Measurements from ENCODE around the gene TSC22D4. TPM values are rescaled to one million over a fixed set of nuclear protein-coding genes. Genes with fewer than 3 reads are reported as not detected.

TSC22D4 gene
- total RNA-seq, 3 donors from 2014 or later = 17.0 to 23.7 (median 19.7) TPM

- TF ChIP-seq POLR2AphosphoS5 (IDR thresholded peaks at IDR 0.05) (no peak), POLR2A (IDR thresholded peaks at IDR 0.05) (no peak)
- TF ChIP-seq, protein P1, sequence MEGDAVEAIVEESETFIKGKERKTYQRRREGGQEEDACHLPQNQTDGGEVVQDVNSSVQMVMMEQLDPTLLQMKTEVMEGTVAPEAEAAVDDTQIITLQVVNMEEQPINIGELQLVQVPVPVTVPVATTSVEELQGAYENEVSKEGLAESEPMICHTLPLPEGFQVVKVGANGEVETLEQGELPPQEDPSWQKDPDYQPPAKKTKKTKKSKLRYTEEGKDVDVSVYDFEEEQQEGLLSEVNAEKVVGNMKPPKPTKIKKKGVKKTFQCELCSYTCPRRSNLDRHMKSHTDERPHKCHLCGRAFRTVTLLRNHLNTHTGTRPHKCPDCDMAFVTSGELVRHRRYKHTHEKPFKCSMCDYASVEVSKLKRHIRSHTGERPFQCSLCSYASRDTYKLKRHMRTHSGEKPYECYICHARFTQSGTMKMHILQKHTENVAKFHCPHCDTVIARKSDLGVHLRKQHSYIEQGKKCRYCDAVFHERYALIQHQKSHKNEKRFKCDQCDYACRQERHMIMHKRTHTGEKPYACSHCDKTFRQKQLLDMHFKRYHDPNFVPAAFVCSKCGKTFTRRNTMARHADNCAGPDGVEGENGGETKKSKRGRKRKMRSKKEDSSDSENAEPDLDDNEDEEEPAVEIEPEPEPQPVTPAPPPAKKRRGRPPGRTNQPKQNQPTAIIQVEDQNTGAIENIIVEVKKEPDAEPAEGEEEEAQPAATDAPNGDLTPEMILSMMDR (IDR thresholded peaks at IDR 0.05) = no peak
- no peak for DNase-seq (ENCODE audit: low spot score in 2 of 2)
- Histone ChIP-seq H3K27me3 (no peaks in the 10 kb centered on the region), H3K36me3 (no peaks in the 10 kb centered on the region), H3K9me3 (no peaks in the 10 kb centered on the region), H3K4me3 (no peak overlapping the region), H3K4me1 (no peaks in the 10 kb centered on the region), H3K27ac (no peak overlapping the region)
- intact Hi-C loops (cut with DNase I; ENCODE audit: low total_unique reads) = no loop called here
Measured at GRCh38 chr7:100519580-100519979, 40.6 kb upstream of the TSC22D4 start.

DNA sequence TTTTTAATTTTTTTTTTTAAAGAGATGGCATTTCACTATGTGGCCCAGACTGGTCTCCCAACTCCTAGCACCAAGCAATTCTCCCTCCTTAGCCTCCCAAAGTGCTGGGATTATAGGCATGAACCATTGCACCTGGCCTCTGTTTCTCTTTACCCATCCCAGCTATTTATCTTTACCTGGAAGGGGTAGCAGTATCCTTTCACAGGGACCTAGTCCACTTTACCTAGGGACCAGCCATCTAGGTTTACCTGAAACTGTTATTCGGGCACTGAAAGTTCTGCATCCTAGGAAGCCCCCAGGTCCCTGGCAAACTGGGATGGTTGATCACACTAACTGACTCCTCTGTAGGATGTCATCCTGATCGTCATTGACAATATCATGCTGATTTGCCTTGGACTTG lies 38.3 kb upstream of the TSC22D4 start:
- Histone ChIP-seq H3K27ac (no peak overlapping the region), H3K27me3 (no peaks in the 10 kb centered on the region), H3K4me3 (no peak overlapping the region), H3K9me3 (no peaks in the 10 kb centered on the region), H3K4me1 (no peaks in the 10 kb centered on the region), H3K36me3 (no peaks in the 10 kb centered on the region)
- intact Hi-C loops (cut with DNase I; ENCODE audit: low total_unique reads) = no loop called here
- DNase-seq (ENCODE audit: low spot score in 2 of 2) = no peak
- TF ChIP-seq POLR2A (IDR thresholded peaks at IDR 0.05) (no peak), POLR2AphosphoS5 (IDR thresholded peaks at IDR 0.05) (no peak)
- TF ChIP-seq, protein P1 (IDR thresholded peaks at IDR 0.05) = no peak

GRCh38 chr7:100516135-100516812 lies 37.3 kb upstream of the TSC22D4 start:
- no peaks in the 10 kb centered on the region for H3K36me3 ChIP-seq
- H3K4me3 ChIP-seq = no peak overlapping the region
- peak in 1 of 2 donors; percentile 52 for DNase-seq (ENCODE audit: low spot score in 2 of 2)
- H3K9me3 ChIP-seq = no peaks in the 10 kb centered on the region
- no peaks in the 10 kb centered on the region for H3K27me3 ChIP-seq
- intact Hi-C loops (cut with DNase I; ENCODE audit: low total_unique reads) = no loop called here
- no peaks in the 10 kb centered on the region for H3K4me1 ChIP-seq
- no peak overlapping the region for H3K27ac ChIP-seq
- TF ChIP-seq POLR2A (IDR thresholded peaks at IDR 0.05) = no peak
- peak in 1 of 3 donors; percentile 23 for TF ChIP-seq POLR2AphosphoS5 (IDR thresholded peaks at IDR 0.05)

- Histone ChIP-seq H3K4me3 (no peak overlapping the region), H3K9me3 (no peaks in the 10 kb centered on the region), H3K27ac (peak overlapping the region in 1 of 2 donors; percentile 62), H3K4me1 (no peaks in the 10 kb centered on the region), H3K27me3 (no peaks in the 10 kb centered on the region), H3K36me3 (no peaks in the 10 kb centered on the region)
- no peak for TF ChIP-seq POLR2AphosphoS5 (IDR thresholded peaks at IDR 0.05)
- no peak for DNase-seq (ENCODE audit: low spot score in 2 of 2)
- intact Hi-C loops (cut with DNase I; ENCODE audit: low total_unique reads) = no loop called here
Measured at GRCh38 chr7:100515072-100515532, 36.1 kb upstream of the TSC22D4 start.

- TF ChIP-seq POLR2AphosphoS5 (IDR thresholded peaks at IDR 0.05) (no peak), POLR2A (IDR thresholded peaks at IDR 0.05) (no peak)
- TF ChIP-seq, protein P1 (IDR thresholded peaks at IDR 0.05) = no peak
- no peak for DNase-seq (ENCODE audit: low spot score in 2 of 2)
- Histone ChIP-seq H3K9me3 (no peaks in the 10 kb centered on the region), H3K36me3 (no peaks in the 10 kb centered on the region), H3K27ac (no peak overlapping the region), H3K27me3 (no peaks in the 10 kb centered on the region), H3K4me3 (no peak overlapping the region), H3K4me1 (no peaks in the 10 kb centered on the region)
- intact Hi-C loops (cut with DNase I; ENCODE audit: low total_unique reads) = no loop called here
Measured at GRCh38 chr7:100513212-100513810, 34.3 kb upstream of the TSC22D4 start.
